NCI-H460 (cell line): ENCODE data around the gene B9D1. TPM values are rescaled to one million over a fixed set of nuclear protein-coding genes. Genes with fewer than 3 reads are reported as not detected.

ENCODE experiments used
- DNase-seq: peaks from one replicate; pipeline ENCODE4 v3.0.0-alpha.2; 2016; ENCODE audit warnings: low read depth; ENCODE audit errors: extremely low read depth
- total RNA-seq: library from RNA; depleted of rRNA; stranded (reverse); fragments of >200 nt; shearing (Covaris generic); gene quantifications from 2 replicates; pipeline ENCODE4 v1.2.3, GENCODE V29; 2014

B9D1 gene
- total RNA-seq, 1 experiment from 2014 or later, result 20.2 TPM

DNA sequence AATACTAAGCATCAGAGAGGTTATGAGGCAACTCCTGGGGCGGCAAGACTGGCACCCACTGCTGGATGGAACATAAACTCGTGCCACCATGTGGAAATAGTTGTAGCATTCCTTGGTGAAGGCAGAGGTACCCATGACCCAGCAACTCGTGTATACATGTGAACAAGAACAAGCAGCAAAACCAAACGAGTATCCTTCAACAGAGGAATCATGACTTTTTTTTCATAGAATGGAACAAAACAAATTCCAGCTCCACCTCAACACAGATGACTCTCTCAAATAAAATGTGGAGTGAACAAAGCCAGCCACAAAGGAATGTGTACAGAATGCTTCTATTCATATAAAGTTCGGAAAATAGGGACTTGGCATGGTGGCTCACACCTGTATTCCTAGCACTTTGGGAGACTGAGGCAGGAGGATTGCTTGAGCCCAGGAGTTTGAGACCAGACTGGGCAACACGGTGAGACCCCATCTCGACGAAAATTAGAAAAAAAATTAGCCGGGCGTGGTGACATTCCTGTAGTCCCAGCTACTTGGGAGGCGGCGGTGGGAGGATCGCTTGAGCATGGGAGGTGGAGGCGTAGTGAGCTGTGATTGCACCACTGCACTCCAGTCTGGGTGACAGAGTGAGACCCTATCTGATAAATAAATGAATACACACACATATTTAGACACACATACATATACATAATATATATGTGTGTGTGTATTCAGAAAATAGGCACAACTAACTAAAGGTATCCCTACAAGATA lies 35.3 kb downstream of the B9D1 start:
- DNase-seq, result no peak

DNA sequence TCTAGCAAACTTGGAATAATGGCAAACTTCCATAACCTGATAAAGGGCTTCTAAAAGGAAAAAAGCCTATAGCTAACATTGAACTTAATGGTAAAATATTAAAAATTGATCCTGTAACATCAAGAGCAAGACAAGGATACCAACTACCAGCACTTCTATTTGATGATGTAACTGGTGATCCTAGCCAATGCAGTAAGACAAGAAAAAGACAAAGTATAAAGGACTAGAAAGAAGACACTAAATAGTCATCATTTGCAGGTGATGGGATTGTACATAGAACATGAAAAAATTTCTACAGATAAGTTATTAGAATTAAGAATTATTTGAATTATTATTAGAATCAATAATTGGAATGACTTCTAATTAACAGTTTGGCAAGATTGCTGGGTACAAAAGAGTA lies 37.0 kb downstream of the B9D1 start:
- DNase-seq, result no peak

DNA sequence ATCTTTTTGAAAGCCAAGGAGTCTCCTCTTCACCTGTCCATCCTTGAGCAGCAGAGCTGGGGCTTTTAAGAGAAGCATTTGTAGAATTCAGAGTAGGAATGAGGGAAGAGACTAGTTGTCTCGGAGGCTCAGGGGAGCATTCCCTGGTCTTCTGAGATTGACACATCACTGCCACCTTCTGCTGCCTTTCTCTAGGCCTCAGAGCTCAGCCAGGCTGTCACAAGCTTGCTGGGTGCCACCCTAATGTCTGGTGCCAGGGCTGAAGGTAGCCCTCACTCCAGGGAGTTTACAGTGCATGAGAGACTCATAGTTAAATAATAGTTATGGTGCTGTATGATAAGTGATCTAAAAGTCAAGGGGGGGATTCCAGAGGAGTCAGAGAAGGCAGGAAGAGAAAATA lies 39.7 kb downstream of the B9D1 start:
- DNase-seq, result no peak

DNA sequence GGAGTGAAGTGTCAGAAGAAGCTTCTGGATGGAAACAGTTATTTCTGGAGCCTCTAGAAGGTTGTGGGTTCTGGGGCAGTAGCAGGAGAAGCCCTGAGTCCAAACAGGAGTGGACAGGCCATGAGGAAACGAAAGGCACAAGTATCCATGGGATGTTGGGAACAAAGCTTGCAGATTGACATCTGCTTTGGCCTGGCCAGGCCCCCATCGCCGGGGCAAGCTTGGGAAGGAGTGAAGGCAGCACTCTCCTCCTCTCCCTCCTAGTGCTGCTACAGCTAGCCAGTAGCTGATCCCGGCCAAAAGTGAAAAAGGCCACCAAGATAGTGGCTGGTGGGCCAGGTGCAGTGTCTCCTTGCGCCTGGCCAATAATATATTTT lies 40.4 kb downstream of the B9D1 start:
- DNase-seq, result no peak

DNA sequence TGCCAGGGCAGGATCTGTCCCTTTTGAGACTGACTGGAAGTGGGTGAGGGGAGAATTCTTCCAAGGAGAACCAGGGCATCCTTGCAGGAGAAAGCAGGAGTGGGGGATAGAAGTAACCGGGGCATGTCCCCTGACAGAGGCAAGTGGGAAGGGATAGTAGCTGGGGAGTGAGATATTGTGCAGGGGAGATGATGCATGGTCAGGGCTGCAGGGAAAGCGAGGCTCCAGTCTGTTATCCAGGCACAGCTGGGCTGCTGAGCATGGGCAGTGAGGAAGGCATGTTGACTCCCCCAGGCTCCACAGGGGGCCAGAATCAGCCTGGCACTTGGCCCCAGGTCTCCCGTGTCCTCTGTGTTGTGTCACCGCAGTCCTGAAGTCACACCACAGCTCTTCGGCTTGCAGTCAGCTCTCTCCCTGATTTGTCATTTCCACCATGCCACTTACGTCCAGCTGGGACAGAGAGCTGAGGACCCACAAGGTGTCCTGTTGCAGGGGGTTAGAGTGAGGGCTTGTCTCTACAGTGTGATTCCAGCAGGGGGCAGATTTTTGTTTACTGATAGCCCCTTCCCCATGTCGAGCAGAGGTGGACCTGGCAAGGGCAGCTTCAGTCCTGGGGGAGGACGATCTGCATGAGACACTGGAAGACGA lies 40.9 kb downstream of the B9D1 start:
- DNase-seq, result no peak

DNA sequence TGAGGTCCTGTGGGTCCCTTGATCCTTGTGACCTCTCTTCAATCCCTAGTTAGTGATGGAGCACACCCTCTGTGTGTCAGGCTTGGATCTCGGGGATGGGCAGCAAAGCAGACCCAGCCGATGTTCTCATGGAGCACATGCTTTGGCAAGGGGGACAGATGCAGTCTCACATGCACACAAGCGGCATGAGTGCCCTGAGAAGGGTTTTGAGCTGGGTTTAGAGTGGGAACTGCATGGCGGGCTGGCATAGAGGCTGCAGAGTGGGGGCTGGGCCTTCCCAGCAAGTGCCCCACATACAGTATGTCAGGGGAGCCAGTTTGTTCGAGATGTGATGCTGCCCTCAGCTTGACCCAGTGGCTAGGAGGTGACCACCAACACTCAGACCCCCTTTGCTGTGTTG lies 41.6 kb downstream of the B9D1 start:
- no peak for DNase-seq

DNA sequence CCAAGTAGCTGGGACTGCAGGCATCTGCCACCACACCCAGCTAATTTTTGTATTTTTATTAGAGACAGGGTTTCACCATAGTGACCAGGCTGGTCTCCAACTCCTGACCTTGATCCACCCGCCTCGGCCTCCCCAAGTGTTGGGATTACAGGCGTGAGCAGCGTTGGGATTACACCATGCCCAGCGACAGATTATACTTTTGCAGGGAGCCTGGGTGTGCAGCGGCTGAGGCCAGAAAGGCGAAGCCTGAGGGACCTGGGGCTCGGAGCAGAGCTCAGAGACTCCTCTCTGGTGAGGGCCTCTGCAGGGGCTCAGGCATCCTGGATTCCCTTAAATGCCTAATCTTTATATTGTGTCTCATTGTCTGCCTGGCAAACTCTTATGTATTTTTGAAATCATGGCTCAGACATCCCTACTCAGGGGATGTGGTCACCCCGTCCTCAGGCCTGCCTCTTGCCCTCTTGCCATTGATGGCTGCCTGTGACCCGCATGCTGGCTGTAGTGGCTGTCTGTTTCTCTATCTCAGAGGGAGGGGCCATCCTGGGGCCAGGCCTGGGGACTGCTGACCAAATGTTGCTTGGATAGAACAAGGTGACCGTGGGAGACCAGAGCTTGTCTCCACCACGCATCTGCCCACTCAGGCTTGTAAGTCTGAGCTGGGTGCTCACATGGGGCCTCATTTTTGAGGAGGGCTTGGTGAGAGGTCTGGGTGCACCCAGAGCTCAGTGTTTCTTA lies 42.6 kb downstream of the B9D1 start:
- DNase-seq, result no peak

DNA sequence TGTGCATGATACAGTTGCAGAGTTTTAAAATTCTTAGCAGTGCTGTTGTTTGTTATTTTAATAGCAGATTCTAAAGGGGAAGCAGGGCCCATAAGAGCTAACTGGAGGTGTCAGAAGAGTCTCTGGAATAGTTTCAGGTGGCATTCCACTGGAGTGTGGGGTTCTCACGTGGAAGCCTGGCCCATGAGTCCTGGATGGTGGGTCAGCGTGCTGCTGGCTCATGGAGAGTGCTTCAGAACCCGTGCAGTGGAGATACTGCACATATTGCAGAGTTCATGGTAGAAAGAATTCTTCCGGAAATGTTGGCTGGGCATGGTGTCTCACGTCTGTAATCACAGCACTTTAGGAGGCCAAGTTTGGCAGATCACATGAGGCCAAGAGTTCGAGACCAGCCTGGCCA lies 43.9 kb downstream of the B9D1 start:
- DNase-seq, result no peak

DNA sequence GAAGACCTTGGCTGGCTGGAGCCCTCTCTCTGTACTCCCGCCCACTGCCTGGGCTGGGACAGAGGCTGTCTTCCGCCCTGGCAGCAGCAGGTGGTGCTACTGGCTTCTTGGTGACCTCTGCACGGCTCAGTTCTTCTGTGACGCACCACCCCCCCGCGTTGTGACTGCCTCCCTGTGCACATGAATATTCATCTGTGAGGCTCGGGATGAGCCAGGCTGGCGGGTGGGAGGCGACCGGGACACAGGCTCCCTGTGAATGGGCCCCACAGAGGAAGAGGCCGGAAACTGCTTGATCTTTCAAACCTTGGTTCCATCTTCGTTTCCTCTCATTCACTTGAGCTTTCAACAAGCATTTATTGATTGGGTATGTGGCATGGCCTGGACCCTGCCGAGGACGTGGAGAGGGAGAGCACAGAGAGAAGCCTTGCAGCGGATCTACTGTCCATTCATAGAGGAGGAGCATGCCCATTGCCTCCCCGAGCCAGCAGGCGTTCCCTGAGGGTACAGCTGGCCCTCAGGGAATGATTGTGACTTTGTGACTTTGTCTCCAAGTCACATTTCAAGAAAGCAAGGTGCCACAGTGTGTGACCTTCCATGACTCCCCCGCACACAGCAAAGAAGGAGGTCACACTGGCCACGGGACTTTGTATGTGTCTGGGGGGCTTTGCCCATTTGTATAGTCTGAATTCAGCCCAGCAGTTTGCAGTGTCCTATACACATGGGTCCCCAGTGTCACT lies 45.0 kb downstream of the B9D1 start:
- DNase-seq, result peak; percentile 22

DNA sequence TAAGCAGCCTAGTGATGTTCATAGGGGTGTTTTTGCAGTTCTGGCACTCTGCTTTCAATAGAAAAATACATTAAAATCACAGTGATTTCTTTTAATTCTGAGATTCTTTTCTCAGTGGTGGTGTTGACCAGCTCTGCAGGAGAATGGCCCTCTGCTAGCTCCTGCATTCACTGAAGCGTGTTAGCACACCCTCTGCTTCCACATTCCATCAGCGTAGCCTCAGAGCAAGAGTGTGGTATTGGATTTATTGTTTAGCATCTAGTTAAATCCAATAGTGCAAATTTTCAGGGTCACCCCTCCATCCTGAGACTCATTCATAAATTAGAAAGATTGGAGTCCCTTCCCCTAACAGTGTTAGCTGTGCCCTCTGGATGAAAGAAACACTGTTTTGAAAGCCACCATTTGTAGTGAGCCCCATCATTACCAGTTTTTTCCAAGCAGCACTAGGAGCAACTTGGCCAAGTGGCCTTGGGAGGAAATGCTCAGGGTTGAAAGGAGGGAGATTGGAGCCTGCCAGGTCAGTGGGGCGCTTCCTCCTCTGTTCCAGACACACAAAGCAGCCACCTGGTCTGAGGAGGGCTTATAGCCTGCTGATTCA lies 45.7 kb downstream of the B9D1 start:
- no peak for DNase-seq

DNA sequence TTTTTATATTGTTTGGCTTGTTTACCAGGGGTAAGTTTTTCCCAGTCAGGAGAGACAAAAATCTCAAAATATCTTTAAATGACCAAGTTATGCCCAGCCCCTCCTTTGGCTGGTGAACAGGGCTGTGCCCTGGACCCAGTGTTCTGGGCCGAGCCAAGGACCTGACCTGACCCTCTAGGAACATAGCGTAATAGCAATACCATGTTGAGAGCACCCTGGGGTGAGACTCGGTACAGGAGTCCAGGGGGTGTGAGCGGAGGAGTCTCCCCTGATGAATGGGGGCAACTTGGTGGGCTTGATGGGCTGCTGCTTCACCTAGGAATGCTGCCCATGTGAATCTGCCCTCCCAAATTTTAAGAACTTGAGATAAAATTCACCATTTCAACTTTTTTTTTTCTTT lies 47.4 kb downstream of the B9D1 start:
- DNase-seq, result no peak

DNA sequence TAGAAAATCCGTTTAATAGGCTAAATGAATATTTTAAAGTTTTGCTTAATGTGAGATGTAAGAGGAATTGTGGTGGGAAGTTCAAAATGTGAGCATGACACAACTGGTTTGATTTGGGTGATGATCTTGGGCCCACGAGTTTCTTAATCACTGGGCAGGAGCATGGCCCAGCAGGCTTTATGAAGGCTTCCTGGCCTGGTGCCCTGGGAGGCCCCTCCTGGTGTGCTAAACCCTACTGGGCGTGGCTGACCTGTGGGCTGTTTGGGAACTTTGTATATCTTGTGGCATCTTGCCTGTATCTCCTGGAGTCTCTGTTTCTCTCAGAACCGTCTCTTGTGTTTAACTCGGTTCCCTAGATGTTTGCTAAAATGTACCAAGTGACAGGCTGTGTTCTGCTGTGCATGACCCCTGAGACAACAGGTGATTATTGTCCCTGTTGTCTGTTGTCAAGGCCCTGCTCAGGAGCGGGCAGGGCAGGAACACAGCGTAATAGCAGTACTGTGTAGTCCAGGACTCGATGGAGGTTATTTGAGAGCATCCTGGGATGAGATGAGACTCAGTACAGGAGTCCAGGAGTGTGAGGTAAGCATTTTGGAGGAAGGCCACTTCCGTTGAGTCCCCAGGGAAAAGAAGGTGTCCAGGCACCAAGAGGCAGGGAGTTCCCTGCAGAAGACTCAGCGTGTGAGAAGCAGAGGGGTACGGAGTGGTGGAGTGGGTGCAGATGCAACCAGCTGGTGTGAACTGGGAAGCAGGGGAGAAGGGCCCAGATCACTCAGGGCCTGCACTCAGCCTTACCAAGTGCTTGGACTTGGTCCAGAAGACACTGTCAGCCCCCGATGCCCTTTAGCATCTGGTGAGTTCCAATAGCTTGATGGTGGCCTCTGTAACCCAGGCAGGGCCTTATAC lies 48.5 kb downstream of the B9D1 start:
- DNase-seq, result no peak

DNA sequence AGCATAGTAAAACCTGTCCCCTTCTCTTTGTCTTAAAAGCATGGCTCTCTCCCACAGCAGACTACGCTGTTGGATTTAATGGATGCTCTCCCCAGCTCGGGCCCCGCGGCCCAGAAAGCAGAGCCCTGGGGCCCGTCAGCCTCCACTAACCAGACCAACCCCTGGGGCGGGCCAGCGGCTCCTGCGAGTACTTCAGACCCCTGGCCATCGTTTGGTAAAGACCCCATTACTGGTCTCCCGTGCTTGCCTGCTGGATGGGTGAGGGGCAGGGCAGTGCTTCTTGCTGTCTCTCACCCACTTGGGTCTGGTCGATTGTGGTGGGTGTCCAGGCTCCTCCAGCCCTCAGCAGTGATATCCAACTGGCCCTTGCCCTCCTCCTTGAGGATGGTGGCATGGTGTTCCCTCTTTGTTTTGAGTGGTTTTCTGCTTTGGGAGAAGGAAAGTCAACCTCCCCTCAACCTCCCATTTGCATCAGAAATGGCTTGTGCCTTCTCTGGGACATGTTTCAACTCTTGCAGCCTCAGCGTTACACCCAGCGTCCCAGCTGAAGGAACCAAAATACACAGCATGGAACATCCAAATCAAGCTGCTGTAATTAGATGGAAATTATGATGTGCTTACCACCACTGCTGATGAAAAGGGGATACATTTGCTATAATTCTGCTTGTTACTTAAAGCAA lies 49.3 kb downstream of the B9D1 start:
- no peak for DNase-seq

DNA sequence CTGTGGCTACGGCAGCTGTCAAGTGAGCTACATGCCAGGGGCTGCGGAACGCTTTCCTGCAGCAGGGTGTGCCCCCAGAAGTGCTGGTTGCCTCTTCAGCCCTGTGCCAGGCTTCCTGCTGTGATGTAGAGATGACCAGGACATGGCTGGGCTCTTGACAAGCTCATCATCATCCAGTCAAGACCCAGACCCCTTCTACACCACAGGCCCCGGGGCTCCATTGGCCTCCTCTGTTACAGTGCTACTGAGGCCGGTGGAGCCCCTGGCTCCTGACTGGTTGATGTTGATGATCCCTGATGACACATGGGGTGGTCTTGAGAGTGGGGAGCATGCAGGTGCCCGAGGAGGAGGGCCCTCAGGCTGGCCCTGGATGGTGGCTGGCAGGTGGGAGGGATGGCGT lies 50.1 kb downstream of the B9D1 start:
- DNase-seq, result no peak

DNA sequence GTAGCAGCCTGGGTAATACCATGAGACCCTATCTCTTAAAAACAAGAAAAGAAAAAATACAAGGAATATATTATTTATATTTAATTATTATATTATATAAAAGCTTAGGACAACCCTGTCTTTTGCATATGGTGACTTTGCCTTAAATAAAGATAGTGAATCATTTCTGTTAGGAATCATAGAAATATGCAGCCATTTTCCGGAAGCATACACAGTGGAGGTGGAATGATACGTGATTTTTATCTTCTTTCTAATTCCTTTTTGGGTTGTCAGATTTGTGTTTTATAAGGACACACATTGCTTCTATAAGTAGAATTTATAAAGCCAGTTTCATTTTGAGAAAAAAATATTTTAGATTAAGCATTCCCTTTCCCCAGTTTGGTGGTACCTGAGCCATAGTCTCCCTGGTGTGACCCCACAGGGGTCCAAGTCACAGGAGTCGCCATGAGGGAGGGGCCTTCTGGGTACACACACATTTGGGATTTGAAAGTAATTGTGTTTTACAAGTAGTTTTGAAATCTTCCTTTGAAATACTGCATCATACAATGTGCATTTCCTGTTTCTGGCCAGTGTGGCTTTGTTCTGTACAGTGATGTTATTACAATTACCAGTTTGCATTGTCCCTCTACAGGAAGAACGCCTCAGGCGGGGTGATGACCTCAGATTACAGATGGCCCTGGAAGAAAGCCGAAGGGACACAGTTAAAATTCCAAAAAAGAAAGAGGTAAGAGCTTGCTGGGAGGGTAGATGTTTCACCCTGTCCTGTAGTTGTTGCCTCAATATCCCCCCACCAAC lies 50.9 kb downstream of the B9D1 start:
- DNase-seq, result no peak

DNA sequence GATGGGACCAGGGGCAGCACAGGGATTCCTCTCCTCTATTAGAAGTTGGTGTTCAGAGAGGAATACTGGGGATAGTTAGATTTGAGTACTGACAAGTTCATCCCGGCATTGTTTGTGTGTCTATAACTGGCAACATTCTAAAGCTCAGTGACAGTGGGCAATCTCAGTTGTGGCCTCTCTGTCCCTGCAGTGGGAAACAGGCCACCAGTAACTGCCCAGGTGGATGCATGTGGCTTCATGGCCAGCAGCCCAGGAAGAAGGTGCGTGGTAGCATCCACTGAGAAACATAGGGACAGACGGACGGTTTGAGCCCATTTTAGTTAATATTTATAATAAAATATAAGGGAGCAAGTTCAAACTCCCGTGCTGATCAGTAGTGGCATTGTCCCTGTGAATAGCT lies 51.5 kb downstream of the B9D1 start:
- DNase-seq, result no peak

DNA sequence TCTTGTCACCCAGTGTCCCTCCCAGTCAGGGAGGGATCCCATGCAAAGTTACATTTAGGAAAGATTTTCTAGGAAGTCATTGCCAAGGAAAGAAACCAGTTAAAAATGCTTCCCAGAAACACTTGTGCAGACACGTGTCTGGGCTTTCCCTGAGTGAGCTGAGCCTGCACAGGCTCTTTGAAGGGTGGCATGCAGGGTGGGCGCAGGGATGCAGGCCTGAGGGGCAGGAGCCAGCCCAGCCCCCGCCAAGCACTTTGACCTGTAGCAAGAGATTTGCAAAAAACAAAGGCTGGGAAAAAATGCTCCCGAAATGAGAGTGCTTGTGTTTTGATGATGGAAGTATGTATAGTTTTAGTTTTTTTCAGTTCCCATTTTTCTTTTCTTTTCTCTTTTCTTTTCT lies 52.4 kb downstream of the B9D1 start:
- DNase-seq, result no peak

DNA sequence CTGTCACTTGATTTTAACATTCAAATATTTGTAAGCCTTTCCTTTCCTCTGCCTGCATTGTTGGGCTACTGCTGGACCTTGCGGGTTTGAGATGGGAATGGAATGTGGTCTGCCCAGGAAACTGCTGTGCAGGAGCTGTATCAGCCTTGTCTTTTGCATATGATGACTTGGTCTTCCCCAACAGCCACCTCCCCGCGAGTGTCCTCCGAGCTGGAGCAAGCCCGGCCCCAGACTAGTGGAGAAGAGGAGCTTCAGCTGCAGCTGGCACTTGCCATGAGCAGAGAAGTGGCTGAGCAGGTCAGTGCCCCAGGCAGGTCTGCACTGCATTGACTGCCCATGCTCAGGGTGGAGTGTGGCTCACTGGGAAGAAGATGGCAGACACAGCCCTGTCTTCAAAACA lies 52.8 kb downstream of the B9D1 start:
- no peak for DNase-seq
